HepG2 (cell line): Measurements from ENCODE around the gene LDLRAD4. TPM values are rescaled to one million over a fixed set of nuclear protein-coding genes. Genes with fewer than 3 reads are reported as not detected.
A peak's percentile ranks its signal among the peaks of the same experiment; 100 is the strongest.

Experiments used
- ATAC-seq: fragments of 200-7000 bp; cut with Tn5 transposase; 3 replicates; pipeline ENCODE4 v1.9.1; 2020; ENCODE audit warnings: mild to moderate bottlenecking, moderate library complexity
- BruUV-seq: library from RNA; stranded (reverse); fragments of 400-500 nt; replicated peaks from 2 replicates; lab custom pipeline; 2021; lab: Mats Ljungman, UMichigan
- CTCF ChIA-PET: fragments of 300-600 bp; formaldehyde crosslinking; extraction: SDS; loops from one replicate; lab custom pipeline; 2021; ENCODE audit warnings: low total read pairs, inconsistent platforms, low intra/inter-chr PET ratio; lab: Yijun Ruan, JAX
- POLR2A ChIA-PET: fragments of 350-600 bp; sonication (Branson Sonifier 250); formaldehyde crosslinking; loops from one replicate; lab custom pipeline; 2020; ENCODE audit warnings: antibody characterized with exemption, inconsistent platforms; lab: Yijun Ruan, JAX
- DNase-seq: peaks from one replicate; pipeline ENCODE4 v3.0.0-alpha.2; 2015; ENCODE audit warnings: low spot score
- FAIRE-seq: peaks from 3 replicates; lab custom pipeline; 2011; peaks lifted over from hg19 to GRCh38; lab: Jason Lieb, UNC
- H2AFZ ChIP-seq: one replicate; pipeline ENCODE4 v1.6.1; 2011; ENCODE audit warnings: low read length, inconsistent platforms
- H3K27ac ChIP-seq: fragments of 300-600 bp; 3 replicates; pipeline ENCODE4 v1.8.0; 2011; ENCODE audit warnings: mixed run types, mild to moderate bottlenecking, mixed read lengths, low read length, inconsistent platforms; ENCODE audit not compliant: insufficient read depth; ENCODE audit errors: extremely low read length
- H3K27me3 ChIP-seq, 2 experiments: fragments of 200-600 bp in 1 of 2; 2 replicates in 1 of 2; 3 replicates in 1 of 2; pipeline versions ENCODE4 v1.6.0 to v1.8.0; 2011; ENCODE audit warnings: low read length in 2 of 2, mild to moderate bottlenecking in 2 of 2, moderate library complexity in 2 of 2, inconsistent platforms in 1 of 2; ENCODE audit not compliant: insufficient read depth in 2 of 2, control insufficient read depth in 1 of 2
- H3K36me3 ChIP-seq, 2 experiments: fragments of 200-600 bp in 1 of 2; replicated peaks in 1 of 2; 2 replicates in 1 of 2; 3 replicates in 1 of 2; pipeline versions ENCODE4 v1.5.1 to v1.8.0; 2011; ENCODE audit warnings: low read length in 2 of 2, inconsistent platforms in 1 of 2; ENCODE audit not compliant: insufficient read depth in 2 of 2, control insufficient read depth in 1 of 2
- H3K4me1 ChIP-seq: 2 replicates; pipeline ENCODE4 v1.5.1; 2012; ENCODE audit warnings: low read length, inconsistent platforms; ENCODE audit not compliant: insufficient read depth
- H3K4me2 ChIP-seq: 2 replicates; pipeline ENCODE4 v1.6.0; 2011; ENCODE audit warnings: low read depth, low read length, inconsistent platforms
- H3K4me3 ChIP-seq, 3 experiments: fragments of 200-600 bp in 1 of 3; sonication (generic), shearing (Covaris generic) in 1 of 3; replicated peaks in 1 of 3; 2 replicates each; pipeline ENCODE4 v1.5.1; 2011 to 2016; ENCODE audit warnings: low read length in 3 of 3, inconsistent platforms in 2 of 3, low read depth in 2 of 3, mild to moderate bottlenecking in 2 of 3, control low read depth in 1 of 3, mixed read lengths in 1 of 3; ENCODE audit not compliant: insufficient read depth in 1 of 3
- H3K79me2 ChIP-seq: one replicate; pipeline ENCODE4 v1.6.1; 2011; ENCODE audit warnings: low read length, inconsistent platforms; ENCODE audit not compliant: insufficient read depth
- H3K9ac ChIP-seq: 2 replicates; pipeline ENCODE4 v1.6.0; 2011; ENCODE audit warnings: mild to moderate bottlenecking, low read depth, low read length, inconsistent platforms; ENCODE audit not compliant: insufficient read depth
- H3K9me3 ChIP-seq: 2 replicates; pipeline ENCODE4 v1.5.1; 2012; ENCODE audit warnings: mild to moderate bottlenecking, low read length
- H4K20me1 ChIP-seq: 2 replicates; pipeline ENCODE4 v1.6.0; 2011; ENCODE audit warnings: inconsistent platforms, mild to moderate bottlenecking, low read length, moderate library complexity; ENCODE audit not compliant: insufficient read depth
- MAFF ChIP-seq: IDR thresholded peaks from 2 replicates; pipeline ENCODE4 v1.6.1; 2011; ENCODE audit warnings: low read depth, low read length, improper control_type of control experiment
- MAFK ChIP-seq, 2 experiments: IDR thresholded peaks in 1 of 2; conservative IDR thresholded peaks in 1 of 2; 2 replicates each; pipeline ENCODE4 v1.6.1; 2011; ENCODE audit warnings: improper control_type of control experiment in 2 of 2, low read length in 2 of 2
- MTA1 ChIP-seq: sonication (generic); formaldehyde crosslinking; IDR thresholded peaks from 2 replicates; pipeline ENCODE4 v1.4.0; 2020; ENCODE audit warnings: missing genetic modification reagents, mild to moderate bottlenecking, borderline replicate concordance
- NR1H2 ChIP-seq: sonication (generic); formaldehyde crosslinking; IDR thresholded peaks from 2 replicates; pipeline ENCODE4 v1.8.1; 2022; ENCODE audit warnings: low read depth, missing genetic modification reagents, borderline replicate concordance
- WGBS: methylation state at CpG from one replicate; pipeline ENCODE4 v1.1.6; 2017; ENCODE audit warnings: low lambda C conversion rate; 5-methylcytosine and 5-hydroxymethylcytosine counted together
- in situ Hi-C: cut with HindIII; loops from 2 replicates; pipeline ENCODE4 v1.10.0; 2017; ENCODE audit warnings: low pct_unique_long_range_greater_than_20kb; ENCODE audit not compliant: extremely low pct_ligation_motif_present
- intact Hi-C: fragments of 100-400 bp; cut with micrococcal nuclease; formaldehyde crosslinking; loops from one replicate; pipeline ENCODE4 v1.10.0; 2022; ENCODE audit not compliant: unreplicated experiment
- polyA plus RNA-seq, 8 experiments: library from polyadenylated mRNA; depleted of rRNA in 3 of 8; stranded (reverse) in 7 of 8; unstranded in 1 of 8; fragments of >200 nt; fragmentation: Illumina TruSeq in 4 of 8; extraction: Trizol in 4 of 8; gene quantifications; 2 replicates each; pipeline versions ENCODE4 v1.2.1 to v1.2.3, GENCODE V29; 2011 to 2016; ENCODE audit warnings: low read depth in 4 of 8, missing spikeins in 1 of 8, mixed read lengths in 1 of 8; ENCODE audit not compliant: insufficient read depth in 1 of 8
- total RNA-seq, 5 experiments: library from RNA; depleted of rRNA; stranded (reverse); fragments of >200 nt; fragmentation: Illumina TruSeq; extraction: Trizol; gene quantifications; 2 replicates each; pipeline ENCODE4 v1.2.3, GENCODE V29; 2016; ENCODE audit warnings: low read depth in 1 of 5
- TF ChIP-seq, protein P1 (sequence below): sonication (generic); formaldehyde crosslinking; IDR thresholded peaks from 2 replicates; pipeline ENCODE4 v1.4.0; 2020; ENCODE audit warnings: missing genetic modification reagents
- TF ChIP-seq, protein P2 (sequence below): IDR thresholded peaks from 2 replicates; pipeline ENCODE4 v1.6.1; 2016; ENCODE audit warnings: mild to moderate bottlenecking, missing biosample characterization, missing genetic modification reagents

LDLRAD4 gene
- total and polyA plus RNA-seq, 2 of the 13 experiments (the other 11 are each of a cell fraction or from before 2014, with no cell fraction given), result 13.6 to 20.9 TPM

GRCh38 chr18:13377496-13377895, 158.9 kb downstream of the LDLRAD4 start:
- in situ Hi-C loops, result no loop called here
- BruUV-seq, result no TSS peak
- no peak overlapping the region for H2AFZ ChIP-seq
- TF ChIP-seq, protein P1, sequence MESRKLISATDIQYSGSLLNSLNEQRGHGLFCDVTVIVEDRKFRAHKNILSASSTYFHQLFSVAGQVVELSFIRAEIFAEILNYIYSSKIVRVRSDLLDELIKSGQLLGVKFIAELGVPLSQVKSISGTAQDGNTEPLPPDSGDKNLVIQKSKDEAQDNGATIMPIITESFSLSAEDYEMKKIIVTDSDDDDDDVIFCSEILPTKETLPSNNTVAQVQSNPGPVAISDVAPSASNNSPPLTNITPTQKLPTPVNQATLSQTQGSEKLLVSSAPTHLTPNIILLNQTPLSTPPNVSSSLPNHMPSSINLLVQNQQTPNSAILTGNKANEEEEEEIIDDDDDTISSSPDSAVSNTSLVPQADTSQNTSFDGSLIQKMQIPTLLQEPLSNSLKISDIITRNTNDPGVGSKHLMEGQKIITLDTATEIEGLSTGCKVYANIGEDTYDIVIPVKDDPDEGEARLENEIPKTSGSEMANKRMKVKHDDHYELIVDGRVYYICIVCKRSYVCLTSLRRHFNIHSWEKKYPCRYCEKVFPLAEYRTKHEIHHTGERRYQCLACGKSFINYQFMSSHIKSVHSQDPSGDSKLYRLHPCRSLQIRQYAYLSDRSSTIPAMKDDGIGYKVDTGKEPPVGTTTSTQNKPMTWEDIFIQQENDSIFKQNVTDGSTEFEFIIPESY (CRISPR knock-in tag), result peak; percentile 57; the same call in 1 of the 2 replicates
- TF ChIP-seq, protein P2, sequence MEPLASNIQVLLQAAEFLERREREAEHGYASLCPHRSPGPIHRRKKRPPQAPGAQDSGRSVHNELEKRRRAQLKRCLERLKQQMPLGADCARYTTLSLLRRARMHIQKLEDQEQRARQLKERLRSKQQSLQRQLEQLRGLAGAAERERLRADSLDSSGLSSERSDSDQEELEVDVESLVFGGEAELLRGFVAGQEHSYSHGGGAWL (CRISPR knock-in tag), result no peak
- TF ChIP-seq, all 625 proteins: peak for 1
- FAIRE-seq, result no peak
- H3K9me3 ChIP-seq, result no peaks in the 10 kb centered on the region
- no peaks in the 10 kb centered on the region for H3K79me2 ChIP-seq
- no peaks in the 10 kb centered on the region for H3K27me3 ChIP-seq
- CTCF ChIA-PET, result no interaction called here
- WGBS, result 96% methylated on average over 8 of the region's 8 CpGs
- ATAC-seq, result no peak
- no peak overlapping the region for H3K9ac ChIP-seq
- no peaks in the 10 kb centered on the region for H3K36me3 ChIP-seq
- no peak for DNase-seq
- no peak overlapping the region for H3K27ac ChIP-seq
- intact Hi-C loops, result no loop called here
- no peak overlapping the region for H3K4me3 ChIP-seq
- H3K4me2 ChIP-seq, result no peak overlapping the region
- POLR2A ChIA-PET, result no interaction called here
- no peaks in the 10 kb centered on the region for H4K20me1 ChIP-seq
- peaks cover 9% of the 10 kb centered on the region; the same call in 1 of the 2 replicates for H3K4me1 ChIP-seq

DNA sequence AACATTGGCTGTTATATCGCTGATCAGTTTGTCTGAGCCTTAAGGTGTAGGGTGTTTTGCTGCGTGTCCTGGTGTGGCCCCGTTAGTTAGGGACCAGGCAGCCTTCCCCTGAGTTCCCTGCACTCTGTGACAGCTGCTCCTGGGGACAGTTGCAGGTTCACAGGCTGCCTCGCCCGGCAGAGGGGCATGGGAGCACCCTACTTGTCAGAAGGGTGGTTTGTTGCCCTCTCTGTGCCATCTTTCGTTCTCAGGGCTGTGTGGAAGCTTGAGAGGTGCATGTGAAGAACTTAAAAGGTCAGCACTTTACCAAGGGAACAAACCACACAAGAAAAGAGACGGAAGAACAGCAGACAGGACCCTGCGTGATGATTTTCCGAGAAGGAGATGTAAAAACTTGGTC, 159.6 kb downstream of the LDLRAD4 start:
- Histone ChIP-seq H3K9me3 (no peaks in the 10 kb centered on the region), H3K4me3 (no peak overlapping the region), H3K36me3 (no peaks in the 10 kb centered on the region), H3K79me2 (no peaks in the 10 kb centered on the region), H3K27ac (no peak overlapping the region), H3K27me3 (no peaks in the 10 kb centered on the region), H2AFZ (no peak overlapping the region), H3K4me1 (peaks cover 9% of the 10 kb centered on the region; the same call in 1 of the 2 replicates), H4K20me1 (no peaks in the 10 kb centered on the region), H3K4me2 (no peak overlapping the region), H3K9ac (no peak overlapping the region; the same call in 1 of the 2 replicates)
- in situ Hi-C loops (no loop called here), intact Hi-C loops (no loop called here)
- TF ChIP-seq MAFF, result 0 out of 2 replicates have a peak, but pooled peaks have one; percentile 30
- TF ChIP-seq MAFK (conservative IDR thresholded peaks at IDR 0.05 in 1 of 2, IDR thresholded peaks at IDR 0.05 in 1 of 2; ENCODE audit: low read length in 2 of 2), result peak; percentile 39 to 63
- TF ChIP-seq NR1H2 (CRISPR knock-in tag), result no peak
- no peak for TF ChIP-seq MTA1 (CRISPR knock-in tag)
- no TSS peak for BruUV-seq
- WGBS, result 91% methylated on average over 7 of the region's 9 CpGs
- DNase-seq, result no peak
- POLR2A ChIA-PET, result no interaction called here
- CTCF ChIA-PET, result no interaction called here
- no peak for ATAC-seq
- no peak for FAIRE-seq
